NCI-H748 (cell line): ENCODE data around the gene KRT10.
"Not testable (repeated sequence)": the region's sequence is repeated elsewhere in the genome, so short reads cannot be mapped to it uniquely, and the experiment has no call there.

Experiments
- DNase-seq: peaks from one replicate; lab custom pipeline; 2025; ENCODE audit not compliant: unreplicated experiment; lab: John Stamatoyannopoulos, UW

KRT10 gene

DNA sequence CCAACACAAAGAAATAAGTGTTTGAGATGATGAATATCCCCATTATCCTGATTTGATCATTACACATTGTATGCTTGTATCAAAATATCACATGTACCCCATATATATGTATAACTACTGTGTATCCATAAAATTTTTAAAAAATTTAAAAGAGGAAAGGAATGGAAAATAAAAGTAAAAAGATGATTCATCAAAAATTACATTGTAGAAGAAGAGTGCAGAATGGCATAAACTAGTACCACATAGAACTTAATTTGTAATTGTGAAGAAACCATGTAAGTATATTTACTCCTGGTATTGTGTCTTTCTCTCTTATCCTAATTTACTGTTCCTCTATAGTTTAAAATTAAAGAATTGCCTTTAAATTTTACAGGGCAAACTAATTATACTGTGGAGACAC, 11.5 kb upstream of the KRT10 start:
- DNase-seq: no peak

DNA sequence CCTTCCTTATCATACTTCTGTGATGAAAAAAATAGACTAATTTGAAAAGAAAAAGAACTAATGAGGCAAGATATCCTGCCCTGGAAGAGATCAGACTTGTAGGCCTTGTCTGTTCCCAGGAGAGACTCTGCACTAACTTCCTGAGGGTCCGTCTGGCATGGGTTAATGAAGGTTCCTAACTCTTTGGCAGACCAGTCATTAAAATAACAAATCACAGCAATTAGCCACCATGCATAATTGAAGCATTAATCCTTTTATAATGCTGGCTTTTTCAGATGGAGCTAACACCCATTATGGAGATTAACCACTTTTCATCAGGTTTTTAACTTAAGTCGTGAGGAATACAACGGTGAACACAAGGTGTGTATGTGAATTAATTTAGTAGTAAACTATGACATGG, 10.4 kb upstream of the KRT10 start:
- no peak for DNase-seq

DNA sequence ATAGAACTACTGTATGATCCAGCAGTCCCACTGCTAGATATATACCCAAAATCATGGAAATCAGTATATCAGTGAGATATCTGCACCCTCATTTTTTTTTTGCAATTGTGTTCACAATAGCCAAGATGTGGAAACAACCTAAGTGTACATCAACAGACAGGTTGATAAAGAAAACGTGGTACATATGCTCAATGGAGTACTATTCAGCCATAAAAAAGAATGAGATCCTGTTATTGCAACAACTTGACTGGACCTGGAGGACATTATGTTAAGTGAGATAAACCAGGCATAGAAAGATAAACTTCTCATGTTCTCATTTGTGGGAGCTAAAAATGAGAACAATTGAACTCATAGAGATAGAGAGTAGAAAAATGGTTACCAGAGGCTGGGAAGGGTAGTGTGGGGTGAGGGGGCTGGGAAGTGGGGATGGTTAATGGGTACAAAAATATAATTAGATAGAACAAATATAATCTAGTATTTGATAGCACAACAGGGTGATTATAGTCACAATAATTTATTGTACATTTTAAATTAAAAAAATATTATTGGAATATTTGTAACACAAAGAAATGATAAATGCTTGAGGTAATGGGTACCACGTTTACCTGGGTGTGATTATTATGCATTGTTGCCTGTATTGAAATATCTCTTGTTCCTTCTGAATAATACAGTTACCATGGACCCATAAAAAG, 7.8 kb upstream of the KRT10 start:
- no peak for DNase-seq

DNA sequence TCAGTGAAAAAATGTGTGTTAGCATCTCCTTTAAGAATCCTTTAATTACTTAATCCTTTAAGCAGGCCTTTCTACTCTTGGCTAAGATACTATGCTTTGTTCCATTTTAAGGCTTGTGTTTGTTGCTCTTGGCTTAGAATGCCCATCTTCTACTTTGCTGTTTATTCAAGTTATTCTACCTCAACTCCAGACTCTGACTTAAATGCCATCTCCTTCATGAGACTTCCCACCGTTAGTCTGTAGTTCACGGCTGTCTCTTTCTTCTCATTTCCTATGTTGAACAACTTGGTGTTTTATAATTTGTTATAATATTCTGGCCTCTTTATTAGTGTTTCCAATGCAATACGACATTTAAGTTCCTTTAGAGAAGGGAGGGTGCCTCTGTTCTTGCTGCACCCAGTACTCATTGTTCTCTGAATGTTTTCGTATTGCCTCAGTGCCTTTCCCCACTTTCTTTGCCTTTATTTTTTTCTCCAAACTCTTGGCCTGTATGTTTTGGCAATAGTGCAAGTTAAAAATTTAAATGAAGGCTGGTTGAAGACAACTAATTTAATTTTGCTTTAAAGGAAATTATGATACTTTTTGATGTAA, 6.1 kb upstream of the KRT10 start:
- no peak for DNase-seq

DNA sequence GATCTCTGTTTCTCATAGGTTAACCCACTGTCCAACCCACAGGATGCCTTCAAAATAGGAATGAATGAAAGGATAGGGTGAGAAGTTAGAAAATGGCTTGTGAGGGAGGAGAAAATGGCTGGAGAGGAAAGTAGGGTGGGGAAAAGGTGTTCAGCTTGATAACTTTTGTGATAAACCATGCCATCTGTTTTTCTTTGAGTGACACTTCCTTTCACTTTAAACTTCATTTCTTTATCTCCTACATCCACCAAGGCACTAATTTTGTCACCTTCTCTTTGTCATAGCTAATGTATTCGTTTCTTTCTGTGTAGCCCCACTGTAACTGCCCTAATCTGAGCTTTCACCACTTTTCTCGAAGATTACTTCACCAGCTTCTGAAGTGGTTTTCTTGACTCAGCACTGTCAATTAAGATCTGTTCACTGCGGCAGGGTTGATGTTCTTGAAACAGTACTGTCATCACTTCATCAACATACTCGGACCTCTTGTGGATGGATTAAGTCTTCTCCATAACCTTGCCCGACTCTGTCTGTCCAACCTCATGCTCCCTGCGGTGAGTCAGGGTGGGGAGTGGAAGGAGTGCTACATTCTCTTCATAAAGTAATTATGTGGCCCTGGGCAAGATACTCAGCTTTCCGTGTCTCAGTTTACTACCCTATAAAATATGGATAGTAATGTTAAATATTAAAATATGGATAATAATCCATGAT, 5.5 kb upstream of the KRT10 start:
- DNase-seq: no peak

DNA sequence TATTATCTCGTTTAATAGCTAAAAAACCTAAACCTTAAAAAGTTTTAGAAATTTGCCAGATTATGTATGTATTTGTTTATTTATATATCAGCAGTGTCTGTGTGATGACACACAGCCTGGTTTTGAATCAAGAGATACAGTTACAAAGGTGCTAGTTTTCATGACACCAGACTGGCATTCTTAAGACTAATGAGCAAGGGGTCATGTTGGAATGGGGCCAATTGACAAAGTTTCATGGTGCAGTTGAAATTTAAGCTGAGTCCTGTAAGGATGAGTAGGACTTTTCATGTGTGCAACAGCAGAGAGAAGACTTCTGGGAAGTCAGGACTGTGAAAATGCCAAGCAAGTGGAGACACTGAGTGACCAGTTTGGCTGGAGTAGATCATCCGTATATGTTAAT, 3.2 kb upstream of the KRT10 start:
- DNase-seq: no peak

DNA sequence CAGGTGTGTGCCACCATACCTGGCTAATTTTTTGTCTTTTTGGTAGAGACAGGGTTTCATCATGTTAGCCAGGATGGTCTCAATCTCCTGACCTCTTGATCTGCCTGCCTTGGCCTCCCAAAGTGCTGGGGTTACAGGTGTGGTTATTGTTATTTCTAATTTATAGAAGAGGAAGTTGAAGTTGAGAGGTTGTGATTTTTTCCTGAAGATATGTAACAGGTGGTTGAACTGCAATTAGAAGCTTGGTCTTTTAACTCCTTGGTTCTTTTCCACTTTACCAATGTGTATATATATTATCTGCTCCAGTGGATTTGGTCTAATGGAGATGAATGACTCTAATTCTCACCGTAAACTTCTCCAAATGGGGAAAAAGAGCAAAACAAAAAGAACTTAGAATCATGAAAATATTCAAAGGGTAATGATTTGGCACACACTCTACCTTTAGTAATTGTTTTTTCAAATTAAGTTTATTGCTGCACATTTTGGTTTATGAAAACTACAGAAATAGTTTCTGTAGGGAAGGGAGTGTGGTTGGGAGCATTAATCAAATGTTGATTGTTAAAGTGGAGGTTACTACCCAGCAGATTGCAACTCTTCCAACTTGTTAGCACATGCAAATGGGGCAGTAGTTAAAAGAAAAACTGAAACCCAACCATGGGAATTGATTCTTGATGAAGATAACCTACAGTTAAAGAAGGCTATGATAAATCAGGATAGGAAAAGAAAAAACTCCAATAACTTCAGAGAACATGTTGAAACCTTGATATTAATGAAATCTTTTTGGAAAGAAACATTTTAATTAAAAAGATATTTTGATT, 1.8 kb upstream of the KRT10 start:
- DNase-seq: no peak

DNA sequence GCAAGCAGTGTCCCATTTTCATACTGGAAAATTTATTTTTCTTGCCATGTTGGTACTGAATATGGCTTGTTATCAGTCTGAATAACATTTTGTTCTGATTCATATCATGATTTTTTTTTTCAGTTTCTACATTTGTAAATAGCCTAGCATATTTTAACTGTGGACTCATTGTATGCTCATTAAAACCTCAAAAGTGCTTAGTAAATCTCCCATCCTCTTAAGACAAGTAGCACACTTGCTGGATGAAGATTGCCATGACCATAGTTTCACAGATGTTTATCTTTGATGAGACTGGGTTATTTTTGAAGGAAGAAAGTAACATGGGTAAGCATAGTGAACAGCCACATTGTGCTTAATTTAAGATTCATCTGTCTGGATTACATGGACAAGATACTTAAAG, 878 bp downstream of the KRT10 start:
- no peak for DNase-seq

DNA sequence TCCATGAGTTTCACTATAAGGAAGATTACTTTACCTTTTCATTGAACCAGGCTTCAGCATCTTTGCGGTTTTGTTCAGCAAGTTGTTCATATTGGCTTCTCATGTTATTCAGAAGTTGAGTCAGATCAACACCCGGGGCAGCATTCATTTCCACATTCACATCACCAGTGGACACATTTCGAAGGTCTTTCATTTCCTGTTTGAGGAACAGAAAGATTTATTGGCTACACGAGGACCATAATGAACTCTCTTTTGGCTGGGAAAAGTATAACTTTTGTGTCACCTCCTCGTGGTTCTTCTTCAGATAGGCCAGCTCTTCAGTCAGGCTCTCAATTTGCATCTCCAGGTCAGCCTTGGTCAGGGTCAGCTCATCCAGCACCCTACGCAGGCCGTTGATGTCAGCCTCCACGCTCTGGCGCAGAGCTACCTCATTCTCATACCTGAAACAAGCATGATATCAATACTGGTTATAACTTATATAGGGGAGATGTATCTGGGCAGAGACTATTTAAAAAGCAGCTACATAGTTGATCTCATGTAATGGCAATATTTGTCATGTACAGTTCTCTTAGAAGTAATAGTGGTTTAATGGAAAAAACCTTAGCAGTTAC, 2.1 kb downstream of the KRT10 start:
- no peak for DNase-seq

DNA sequence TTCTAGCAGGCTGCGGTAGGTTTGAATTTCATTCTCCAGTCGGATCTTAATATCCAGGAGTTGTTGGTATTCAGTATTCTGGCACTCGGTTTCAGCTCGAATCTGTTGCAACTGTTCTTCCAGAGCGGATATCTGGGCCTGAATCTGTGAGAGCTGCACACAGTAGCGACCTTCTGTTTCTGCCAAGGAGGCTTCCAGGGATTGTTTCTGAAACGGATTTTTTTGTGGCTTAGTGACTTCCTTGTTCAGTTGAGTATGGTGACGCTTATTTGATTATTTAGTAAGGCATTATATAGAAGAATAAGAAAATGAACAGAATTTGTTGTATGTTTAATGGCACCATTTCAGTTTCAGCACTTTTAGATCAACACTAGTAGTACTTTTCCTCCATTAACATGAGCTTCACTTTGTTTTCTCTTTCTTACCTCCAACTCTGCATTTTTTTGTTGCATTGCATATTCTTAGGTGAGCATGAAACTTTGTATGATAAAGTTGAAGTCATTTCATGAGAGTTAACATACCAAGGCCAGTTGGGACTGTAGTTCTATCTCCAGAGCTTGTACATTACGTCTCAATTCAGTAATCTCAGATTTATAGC, 2.8 kb downstream of the KRT10 start:
- DNase-seq: peak; percentile 5

DNA sequence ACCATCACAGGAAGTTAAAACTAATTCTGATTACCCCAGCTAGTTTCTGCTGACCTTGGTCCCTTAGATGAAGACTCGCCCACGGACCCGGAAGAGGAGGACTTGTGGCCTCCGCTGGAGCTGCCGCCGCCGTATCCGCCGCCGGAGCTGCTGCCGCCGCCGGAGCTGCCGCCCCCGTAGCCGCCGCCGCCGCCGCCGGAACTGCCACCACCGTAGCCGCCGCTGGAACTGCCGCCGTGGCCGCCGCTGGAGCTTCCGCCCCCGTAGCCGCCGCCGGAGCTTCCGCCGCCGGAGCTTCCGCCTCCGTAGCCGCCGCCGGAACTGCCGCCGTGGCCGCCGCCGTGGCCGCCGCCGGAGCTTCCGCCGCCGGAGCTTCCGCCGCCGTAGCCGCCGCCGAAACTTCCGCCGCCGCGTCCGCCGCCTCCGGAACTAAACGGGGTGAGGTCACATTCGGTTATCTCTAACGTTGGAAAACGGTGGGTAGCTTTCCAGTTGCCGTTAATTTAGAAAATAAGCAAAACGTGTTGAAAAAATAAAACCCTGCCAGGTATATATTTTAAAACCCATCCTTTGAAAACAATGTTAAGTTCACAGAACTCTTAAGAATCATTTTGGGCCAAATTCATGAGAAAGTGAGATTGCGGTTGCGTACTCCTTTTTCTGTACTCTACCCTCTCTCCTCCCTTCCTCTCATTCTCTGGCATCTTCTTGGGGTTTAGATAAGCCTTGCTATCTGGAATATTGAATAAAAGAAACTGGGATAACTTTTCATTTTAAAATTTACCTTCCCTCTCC, 3.5 kb downstream of the KRT10 start:
- DNase-seq: peak; percentile 82

DNA sequence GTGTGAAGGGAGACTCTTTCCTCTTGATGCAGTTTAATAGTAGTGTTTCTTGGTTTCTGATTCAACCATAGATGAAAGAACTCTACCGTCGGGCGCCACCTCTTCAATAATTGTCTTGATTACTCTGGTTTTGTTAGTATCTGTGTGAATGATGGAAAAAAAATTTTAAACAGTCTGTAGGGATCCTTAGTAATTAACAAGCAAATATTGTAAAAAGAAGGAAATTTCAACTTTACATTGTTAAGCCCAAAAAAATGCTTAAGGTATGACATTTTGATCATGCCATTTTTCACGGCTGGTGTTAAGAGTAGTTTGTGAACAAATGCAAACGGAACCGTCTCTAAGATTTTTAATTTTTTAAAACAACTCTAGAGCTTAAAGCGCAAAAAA, 4.1 kb downstream of the KRT10 start:
- DNase-seq: no peak

DNA sequence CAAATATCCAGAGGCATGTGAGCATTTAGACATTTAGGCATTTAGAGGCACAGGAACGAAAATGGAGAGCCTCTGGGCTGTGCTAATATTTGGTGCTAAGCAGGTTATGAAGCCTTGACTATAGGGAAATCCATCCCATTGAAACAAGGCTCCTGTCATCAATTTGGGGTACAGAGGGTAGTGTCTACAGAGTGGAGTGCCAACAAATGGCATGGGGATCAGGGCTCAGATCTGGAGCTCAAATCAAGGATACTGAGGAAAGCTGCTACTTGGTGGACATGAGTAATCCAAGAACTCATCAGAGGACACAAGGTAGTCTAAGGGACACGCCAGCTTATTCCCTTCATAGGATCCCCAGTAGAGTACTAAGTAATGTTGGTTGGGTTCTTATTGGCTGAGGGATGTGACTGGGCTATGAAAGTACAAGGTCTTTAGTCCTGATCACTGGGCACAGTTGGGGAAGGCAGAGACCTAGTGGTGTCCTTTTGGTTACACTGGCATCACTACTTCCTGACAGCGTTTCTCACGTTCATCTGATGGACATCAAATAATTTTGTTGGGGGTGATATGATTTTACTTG, 5.2 kb downstream of the KRT10 start:
- no peak for DNase-seq

DNA sequence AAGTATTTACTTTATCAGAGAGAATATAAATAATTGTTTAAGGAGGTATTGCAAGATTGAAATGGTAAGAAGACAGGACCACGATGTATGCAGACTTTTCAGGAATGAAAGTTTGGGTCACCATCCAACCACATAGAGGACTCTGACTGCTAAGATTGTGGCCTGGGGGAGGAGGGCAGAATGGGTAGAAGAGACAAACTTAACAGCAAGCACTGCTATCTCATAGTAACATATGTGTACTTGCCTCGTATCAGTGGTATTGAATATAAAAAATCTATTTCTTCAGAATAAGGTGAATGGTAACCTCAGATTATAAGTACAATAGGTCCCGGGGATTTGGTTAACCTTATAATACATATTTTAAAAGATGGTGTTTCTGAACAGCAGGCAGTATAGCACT, 5.8 kb downstream of the KRT10 start:
- no peak for DNase-seq

DNA sequence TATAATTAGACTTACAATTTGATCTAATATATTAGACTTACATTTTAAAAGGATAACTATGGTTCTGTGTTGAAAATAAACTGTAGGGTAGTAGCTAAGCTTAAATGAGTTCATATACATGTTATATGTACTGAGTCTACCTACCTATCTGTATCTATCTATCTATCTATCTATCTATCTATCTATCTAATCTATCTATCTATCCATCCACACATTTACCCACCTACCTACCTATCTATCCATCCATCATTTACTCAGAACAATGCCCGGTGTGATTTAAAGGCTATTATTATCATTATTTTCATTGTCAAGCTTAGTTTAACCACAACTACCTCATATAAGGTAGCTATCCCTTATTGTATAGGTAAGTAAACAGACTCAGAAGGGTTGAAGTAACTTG, 7.0 kb downstream of the KRT10 start:
- no peak for DNase-seq

DNA sequence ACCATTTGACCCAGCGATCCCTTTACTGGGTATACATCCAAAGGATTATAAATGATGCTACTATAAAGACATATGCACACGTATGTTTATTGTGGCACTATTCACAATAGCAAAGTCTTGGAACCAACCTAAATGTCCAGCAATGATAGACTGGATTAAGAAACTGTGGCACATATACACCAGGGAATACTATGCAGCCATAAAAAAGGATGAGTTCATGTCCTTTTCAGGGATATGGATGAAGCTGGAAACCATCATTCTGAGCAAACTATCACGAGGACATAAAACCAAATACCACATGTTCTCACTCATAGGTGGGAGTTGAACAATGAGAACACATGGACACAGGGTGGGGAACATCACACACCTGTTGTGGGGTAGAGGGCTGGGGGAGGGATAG, 7.8 kb downstream of the KRT10 start:
- DNase-seq: not testable (repeated sequence)

DNA sequence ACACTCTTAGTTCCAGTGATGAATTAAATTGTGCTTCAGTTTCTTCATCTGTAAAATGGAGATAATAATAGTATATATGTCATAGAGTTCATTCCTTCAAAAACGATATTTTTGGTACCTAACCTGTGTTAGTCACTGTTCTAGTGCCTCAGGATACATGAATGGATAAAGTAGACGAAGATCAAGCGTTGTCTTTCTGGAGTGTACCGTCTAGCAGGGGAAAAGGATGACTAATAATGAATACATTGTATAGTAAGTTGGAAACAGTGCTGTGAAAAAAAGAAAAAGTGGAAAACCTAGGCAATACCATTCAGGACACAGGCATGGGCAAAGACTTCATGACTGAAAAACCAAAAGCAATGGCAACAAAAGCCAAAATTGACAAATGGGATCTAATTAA, 8.6 kb downstream of the KRT10 start:
- no peak for DNase-seq

DNA sequence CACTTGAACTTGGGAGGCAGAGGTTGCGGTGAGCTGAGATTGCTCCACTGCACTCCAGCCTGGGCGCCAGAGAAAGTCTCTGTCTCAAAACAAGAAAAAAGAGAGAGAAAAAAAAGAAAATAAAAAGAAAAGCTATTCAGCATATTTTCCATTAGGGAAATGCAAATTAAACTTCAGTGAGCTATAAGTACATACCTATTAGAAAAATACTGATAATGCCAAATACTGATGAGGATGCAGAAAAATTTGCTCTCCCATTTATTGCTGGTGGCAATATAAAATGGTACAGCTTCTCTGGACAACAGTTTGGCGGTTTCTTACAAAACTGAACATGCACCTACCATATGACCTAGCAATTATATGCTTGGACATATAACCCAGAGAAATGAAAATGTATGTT, 9.8 kb downstream of the KRT10 start:
- DNase-seq: no peak

DNA sequence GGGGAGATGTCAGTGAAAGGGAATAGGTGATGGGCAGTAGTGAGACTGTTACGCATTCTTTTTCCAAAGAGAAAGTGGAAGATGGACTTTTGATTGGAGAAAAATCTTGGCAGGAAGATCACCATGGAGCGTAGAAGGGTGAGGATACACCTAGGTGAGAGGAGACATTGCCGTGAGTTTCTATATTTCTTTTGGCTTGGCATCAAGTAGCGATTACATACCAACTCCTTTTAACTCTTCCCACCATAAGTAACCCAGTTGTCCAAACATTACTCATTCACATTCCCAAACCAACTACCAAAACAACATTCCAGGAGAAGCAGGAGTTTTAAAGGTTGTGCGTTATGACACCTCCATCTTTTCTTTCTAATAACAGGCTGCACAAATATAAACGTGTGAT, 11.9 kb downstream of the KRT10 start:
- no peak for DNase-seq
